NOMO-1 treated with dmso at 0.1 percent for 144 hours (cell line): ENCODE data around the gene SYT14.
"Not testable (repeated sequence)": the region's sequence is repeated elsewhere in the genome, so short reads cannot be mapped to it uniquely, and the experiment has no call there.

ENCODE experiments used
- DNase-seq: peaks from one replicate; lab custom pipeline; 2025; ENCODE audit not compliant: unreplicated experiment; lab: John Stamatoyannopoulos, UW

The SYT14 gene

DNA sequence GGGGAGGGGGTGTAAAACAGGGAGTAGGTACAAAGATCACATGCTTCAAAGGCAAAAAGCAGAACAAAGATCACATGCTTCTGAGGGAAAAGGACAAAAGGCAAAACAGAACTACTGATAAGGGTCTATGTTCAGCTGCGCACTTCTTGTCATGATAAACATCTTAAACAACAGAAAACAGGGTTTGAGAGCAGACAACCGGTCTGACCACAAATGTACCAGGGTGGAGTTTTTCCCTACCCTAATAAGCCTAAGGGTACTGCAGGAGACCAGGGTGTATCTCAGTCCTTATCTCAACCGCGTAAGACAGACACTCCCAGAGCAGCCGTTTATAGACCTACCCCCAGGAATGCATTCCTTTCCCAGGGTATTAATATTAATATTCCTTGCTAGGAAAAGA lies 258.2 kb downstream of the SYT14 start:
- not testable (repeated sequence) for DNase-seq

DNA sequence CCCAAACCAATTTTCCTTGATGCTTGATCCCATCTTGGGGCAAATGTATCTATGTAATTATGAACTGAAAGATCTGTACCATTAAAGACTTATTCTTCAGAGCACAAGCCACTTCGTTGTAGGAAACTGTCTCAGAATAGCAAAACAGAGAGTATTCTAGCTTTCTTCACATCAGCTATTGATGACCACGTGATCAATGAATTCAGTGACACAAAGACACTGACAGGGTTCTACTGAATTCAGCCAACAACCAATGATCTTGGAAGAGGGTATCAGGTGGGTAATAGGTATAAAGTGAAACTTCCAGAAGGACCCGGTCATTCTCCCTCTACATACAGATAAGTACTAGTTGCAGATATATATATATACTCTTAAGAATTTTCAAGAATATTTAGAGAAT lies 260.8 kb downstream of the SYT14 start:
- no peak for DNase-seq

DNA sequence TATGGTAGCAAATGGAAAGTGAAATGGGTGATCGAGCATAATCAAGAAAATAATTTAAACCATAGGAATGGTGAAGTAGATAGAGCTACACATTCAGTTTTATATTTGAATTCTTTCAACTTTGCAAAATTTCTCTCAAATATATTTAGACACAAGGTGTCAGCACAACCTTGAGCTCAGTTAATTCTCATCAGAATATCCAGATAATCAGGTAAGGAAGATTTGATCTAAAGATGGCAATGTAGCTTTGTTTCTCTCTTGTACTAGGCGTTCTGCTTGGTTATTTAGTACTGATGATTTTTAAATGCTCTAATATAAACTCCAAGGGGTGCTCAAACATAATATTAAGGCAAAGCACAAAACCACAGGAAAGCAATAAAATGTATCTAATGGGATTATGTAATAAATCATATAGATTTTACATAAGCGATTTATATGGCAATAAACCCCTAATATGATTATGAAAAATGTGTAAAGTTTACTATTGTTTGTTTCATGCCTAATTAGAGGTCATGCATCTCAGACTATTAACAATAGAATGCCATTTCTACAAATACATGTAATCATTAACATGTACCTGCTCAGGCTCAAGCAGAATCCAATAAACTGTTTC lies 262.2 kb downstream of the SYT14 start:
- no peak for DNase-seq

DNA sequence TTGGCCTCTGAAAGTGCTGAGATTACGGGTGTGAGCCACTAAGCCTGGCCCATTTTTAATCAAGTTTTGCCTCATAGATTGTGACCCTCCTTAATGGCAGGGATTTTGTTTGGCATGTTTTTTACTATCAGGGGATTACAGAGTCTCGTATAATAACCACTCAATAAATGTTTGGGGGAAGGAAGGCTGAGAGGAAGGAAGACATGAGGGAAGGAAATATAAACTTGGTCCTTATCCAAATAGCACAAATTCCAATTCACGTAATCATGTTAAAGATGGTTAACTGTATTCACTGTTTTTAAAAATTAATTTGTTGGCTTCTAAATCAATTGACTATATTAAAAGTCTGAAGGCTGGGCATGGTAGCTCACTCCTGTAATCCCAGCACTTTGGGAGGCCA lies 263.7 kb downstream of the SYT14 start:
- no peak for DNase-seq

DNA sequence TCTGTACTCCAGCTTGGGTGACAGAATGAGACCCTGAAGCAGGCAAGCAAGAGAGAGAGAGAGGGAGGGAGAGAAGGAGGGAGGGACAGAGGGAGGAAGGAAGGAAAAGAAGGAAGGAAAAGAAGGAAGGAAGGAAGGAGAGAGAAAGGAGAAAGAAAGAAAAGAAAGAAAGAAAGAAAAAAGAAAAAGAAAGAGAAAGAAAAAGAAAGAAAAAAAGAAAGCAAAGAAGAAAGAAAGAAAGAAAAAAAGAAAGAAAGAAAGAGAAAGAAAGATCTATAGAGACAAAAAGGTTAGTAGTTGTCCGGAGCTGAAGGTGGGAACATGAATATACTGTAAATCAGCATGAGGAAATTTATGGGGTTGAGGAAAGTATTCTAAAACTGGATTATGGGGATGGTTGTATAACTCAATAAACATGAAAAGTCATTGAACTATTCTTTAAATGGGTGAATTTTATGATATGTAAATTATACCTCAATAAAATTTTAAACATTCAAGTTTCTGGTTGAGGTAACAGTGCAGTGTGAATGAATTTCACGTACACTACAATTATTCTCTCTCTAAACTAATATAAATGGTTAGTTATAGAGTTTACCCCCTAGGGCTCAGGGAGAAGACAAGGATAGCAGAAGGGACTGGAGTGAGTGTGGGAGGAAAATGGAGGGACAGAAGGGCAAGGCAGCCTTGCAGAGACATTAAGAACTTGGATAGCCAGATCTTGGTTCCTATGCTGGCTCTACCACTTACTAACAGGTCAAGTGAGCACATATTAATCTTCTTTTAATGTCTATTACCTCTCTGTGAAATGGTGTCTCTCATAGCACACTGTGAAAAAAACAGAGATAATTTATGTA lies 269.8 kb downstream of the SYT14 start:
- DNase-seq, result no peak

DNA sequence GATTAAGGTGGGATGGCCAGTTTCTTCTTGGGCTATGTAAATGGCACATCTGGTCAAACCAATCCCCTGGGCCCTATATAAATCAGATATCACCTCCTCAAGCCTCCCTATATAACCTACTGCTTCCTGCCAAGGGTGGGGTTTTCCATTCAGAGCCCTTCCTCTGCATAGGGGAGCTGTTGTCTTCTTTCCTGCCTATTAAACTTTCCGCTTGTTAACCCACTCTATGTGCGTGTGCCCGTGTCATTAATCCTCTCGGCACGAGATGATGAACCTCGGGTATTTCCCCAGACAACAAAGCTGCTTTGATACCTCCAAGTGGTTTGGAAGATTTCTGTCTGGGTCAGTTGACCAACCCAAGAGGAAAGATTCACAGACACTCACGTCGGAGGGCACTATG lies 275.3 kb downstream of the SYT14 start:
- no peak for DNase-seq

DNA sequence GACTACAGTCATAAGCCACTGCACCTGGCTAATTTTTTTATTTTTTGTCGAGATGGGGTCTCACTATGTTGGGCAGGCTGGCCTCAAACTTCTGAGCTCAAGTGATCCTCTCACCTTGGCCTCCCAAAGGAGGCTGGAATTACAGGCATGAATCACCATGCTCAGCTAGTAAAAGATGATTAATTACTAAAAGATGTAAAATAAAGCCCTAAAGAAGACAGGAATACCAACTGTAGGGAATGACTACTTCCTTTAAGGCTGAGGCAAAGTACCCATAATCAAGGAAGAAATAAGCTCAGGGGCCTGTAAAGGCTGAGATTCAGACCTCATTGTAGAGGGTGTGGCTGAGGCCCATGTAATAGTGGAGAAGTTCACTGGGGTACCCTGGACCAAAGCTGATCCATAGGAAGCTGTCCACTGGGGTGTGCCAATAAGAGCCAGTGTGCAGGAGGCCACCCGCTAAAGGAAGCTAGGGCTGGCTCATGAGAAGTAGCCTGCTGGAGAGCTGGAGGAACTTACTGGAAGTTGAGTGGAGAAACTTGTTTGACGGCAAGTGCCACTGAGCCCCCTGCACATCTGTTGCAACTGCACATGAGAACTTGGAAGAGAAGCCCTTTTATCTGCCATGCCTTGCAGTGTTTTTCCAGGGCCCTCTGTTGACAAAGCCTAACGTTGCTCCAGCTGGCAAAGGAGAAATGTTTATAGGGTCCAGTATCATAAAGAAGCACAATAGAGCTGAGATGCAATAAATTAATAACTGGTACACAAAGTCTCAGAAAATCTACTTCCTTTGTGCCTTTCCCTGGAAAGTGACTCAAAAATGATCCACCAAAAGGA lies 276.8 kb downstream of the SYT14 start:
- DNase-seq, result no peak

DNA sequence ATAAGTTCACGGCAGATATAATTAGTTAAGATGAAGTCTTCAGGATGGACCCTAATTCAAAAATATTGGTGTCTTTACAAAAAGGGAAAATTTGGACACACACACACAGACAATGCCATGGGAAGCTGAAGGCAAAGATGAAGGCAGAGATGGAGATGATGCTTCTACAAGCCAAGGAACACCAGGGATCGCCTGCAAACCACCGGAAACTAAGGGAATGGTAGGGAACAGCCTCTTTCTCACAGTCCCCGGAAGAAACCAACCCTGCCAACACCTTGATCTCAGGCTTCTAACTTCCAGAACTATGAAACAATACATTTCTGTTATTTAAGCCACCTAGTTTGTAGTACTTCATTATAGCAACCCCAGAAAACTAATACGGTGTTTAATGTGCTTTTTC lies 279.5 kb downstream of the SYT14 start:
- no peak for DNase-seq

DNA sequence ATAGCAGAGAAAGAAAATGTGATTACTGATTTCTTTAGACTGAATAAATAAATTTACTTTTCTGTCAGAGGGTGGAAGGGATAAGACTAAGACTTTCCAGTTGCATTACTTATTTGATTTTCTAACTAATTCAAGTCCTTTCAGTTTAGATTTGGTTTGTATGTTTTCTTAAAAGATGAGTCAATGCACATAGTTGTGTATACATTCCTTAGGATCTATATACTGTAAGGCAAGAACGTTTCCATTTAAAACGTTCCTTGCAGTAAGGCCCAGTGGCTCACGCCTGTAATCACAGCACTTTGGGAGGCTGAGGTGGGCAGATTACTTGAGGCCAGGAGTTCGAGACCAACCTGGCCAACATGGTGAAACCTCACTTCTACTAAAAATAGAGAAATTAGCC lies 280.0 kb downstream of the SYT14 start:
- DNase-seq, result no peak
